NT2/D1 (cell line): Measurements from ENCODE around the gene GPR162.

Experiments used
- SUZ12 ChIP-seq: IDR thresholded peaks from 2 replicates; pipeline ENCODE4 v1.6.1; 2011; ENCODE audit not compliant: insufficient read length, insufficient read depth; ENCODE audit errors: extremely low read depth
- YY1 ChIP-seq: IDR thresholded peaks from 2 replicates; pipeline ENCODE4 v1.6.1; 2011; ENCODE audit not compliant: insufficient read length, insufficient read depth
- ZNF274 ChIP-seq: IDR thresholded peaks from 2 replicates; pipeline ENCODE4 v1.6.1; 2011; ENCODE audit warnings: mild to moderate bottlenecking, low read depth, low read length

GRCh38 chr12:6850796-6851152 is 29.2 kb downstream of the GPR162 start:
- TF ChIP-seq SUZ12 (no peak), ZNF274 (no peak), YY1 (no peak)
